HG03108 (cell line): Measurements from ENCODE around the gene YIPF4.
A peak's percentile ranks its signal among the peaks of the same experiment; 100 is the strongest.
"Not testable (repeated sequence)": the region's sequence is repeated elsewhere in the genome, so short reads cannot be mapped to it uniquely, and the experiment has no call there.

Experiments used
- ATAC-seq: cut with Tn5 transposase; IDR thresholded peaks from one replicate; pipeline ENCODE4 v1.9.1; 2021; ENCODE audit warnings: moderate library complexity; ENCODE audit not compliant: unreplicated experiment

The YIPF4 gene

DNA sequence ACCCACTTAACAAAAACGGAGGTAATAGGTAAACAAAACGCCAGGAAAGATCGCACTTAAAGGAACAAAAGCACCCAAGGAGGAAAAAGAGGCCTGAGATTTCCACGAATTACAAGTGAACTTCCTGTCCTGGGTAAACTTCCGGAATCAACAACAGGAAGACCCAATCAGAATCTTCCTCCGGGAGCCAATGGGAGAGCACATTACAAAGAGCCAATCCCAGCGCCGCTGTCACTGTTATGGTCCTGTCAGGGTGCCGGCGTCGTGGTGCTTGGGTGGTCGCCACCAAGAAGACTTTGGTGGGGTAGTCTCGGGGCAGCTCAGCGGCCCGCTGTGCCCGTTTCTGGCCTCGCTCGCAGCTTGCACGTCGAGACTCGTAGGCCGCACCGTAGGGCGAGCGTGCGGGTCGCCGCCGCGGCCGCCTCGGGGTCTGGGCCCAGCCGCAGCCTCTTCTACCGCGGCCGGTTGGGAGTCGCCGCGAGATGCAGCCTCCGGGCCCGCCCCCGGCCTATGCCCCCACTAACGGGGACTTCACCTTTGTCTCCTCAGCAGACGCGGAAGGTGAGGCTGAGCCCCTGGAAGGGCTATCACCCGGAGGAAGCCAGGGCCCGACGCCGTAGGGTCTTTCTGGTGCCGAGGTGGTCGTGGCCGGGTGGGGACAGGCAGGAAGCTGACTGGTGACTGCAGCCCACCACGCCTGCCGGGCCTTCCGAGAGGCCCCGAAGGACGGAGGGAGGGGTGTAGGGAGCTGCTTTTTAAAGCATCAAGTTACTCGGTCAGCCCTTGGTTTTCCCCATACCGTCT is at the start of gene YIPF4:
Gene YIPF4, plus strand, starts transcription at position 231 of the 804 bp plus-strand sequence. Its CDS starts 252 bp downstream, at position 483.
- ATAC-seq, result peak; percentile 98

DNA sequence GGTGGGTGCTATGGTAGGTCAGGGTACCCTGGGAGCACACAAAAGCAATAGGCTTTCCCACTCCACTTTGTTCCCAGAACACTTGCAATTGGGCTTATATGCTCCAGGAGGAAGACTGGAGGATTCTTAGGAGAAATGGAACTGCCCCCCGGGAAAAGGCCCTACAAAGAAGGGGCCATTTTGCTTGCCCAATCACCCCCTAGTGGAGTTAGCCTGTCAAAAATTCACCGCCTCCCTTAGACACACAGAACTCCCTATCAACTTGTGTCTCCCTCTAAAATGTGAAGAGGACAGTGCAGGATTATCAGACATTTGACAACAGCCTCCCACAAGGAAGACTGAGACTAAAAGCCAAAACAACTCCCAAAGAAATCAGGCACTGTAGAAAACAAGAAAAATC is 49.5 kb upstream of the YIPF4 start:
- ATAC-seq, result no peak

DNA sequence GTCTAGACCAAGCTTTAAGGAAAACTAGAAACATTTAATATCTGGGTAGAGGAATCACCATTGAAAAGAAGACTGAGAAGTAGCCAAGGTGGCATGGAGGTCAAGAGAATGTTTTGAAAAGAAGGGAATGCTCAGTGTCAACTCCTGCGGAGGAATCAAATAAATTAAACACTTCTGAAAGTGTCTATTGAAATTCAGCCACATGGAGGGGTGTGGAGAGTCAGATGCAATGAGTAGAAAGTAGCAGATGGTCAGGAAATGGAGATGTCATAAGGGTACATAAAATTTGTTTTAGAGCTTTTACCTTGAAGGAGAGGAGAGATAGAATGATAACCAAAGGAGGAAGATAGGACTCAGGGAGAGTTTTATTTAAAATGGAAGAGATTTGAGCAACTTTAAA is 48.1 kb upstream of the YIPF4 start:
- no peak for ATAC-seq

DNA sequence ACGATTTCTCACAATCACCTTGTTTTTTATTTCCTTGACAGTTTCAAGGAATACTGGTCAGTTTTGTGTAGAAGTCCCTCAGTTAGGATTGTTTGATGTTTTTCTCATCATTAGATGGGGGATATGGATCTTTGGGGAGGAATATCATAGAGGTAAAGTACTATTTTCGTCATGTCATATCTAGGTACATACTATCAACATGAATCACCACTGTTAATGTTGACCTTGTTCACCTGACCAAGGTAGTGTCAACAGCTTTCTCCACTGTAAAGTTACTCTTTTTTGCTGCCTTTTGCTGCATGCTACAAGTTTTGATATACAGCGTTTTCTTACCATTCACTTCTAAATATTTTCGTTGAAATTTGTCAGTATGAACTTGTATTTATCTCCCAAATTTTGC is 45.7 kb upstream of the YIPF4 start:
- ATAC-seq, result no peak

DNA sequence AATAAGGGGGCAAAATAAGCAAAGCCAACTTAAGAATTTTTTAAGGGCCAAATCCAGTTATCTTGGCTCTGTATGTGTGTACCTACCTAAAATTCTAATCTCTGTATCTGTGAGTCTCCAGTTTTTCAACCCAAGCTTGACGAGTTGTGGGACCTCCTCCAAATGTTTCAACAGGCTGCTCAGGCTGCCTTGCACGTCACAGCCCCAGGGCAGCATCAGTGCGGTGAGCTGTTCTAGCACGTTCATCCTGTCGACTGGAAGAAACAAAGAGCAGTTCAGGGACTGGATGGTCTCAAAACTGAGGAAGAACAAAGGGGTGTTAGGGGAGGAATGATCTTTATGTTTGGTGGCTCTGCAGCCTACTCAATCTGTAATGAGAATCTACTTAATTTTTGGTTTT is 42.4 kb upstream of the YIPF4 start:
- no peak for ATAC-seq

DNA sequence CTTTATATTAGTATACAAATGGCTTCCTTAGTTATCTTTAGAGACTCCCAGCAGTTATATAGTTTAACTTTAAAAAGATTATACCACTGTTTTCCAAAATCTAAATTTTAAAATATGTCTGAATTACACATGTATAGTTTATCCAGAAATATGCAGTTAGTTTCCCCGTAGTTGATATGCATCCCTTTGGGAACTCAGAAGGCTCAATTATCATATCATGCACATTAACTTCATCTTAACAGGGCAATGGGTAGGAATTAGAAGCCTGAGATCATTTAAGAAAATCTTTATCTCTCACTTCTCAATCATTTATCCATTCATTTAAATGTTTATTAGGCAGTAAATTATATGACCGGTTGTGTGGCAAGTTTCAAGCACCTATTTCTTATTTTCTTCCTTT is 40.2 kb upstream of the YIPF4 start:
- no peak for ATAC-seq

- no peak for ATAC-seq
Measured at GRCh38 chr2:32237996-32238395, 39.7 kb upstream of the YIPF4 start.

DNA sequence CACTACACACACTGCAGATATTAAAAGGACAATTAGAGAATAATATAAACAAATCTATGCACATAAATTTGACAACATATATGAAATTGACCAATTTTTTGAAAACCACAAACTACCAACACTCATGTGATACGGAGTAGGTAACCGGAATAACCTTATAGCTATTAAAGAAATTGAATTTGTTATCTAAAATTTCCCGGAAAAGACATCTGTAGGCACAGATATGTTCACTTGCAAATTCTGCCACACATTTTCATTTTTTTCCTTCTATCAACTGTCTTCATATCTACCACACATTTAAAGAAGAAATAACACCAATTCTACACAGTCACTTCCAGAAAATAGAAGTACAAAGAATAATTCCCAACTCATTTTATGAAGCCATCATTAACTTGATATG is 35.4 kb upstream of the YIPF4 start:
- ATAC-seq, result no peak

- ATAC-seq, result no peak
Measured at GRCh38 chr2:32246911-32247310, 30.8 kb upstream of the YIPF4 start.

DNA sequence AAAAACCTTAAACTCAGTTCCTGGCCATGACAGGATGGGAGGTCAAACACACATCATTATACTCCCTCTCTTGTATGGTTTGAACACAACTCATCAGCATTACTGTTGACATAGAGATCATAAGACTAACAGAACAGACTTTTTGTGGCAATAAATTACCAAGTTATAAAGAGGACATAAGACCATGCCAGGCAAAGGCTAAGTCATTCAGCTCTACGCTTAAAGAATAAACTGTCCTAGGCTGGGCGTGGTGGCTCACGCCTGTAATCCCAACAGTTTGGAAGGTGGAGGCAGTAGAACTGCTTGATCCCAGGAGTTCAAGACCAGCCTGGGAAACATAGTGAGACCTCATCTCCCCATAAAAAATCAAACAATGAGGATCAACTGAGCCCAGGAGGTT is 29.4 kb upstream of the YIPF4 start:
- ATAC-seq, result no peak

- ATAC-seq, result no peak
Measured at GRCh38 chr2:32249731-32250236, 27.9 kb upstream of the YIPF4 start.

DNA sequence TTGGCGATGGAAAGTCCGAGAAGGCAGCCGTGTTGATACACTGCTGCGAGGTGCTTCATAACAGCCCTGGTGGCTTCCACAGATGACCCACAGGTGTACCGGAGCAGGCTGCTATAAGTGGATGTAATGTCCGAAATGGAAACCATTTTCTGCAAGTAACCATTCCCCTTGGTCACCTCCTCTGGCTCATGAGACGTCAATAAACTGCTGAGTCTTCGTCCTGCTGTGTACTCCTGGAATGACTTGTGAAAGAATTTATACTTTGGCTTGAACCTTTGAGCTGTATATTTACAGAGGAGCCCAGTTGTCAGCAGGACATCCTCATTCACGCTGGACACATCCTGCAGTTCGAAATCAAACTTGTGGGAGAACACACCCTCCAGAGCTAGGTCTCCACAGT is 27.4 kb upstream of the YIPF4 start:
- ATAC-seq, result no peak

GRCh38 chr2:32258242-32258641 is 19.5 kb upstream of the YIPF4 start:
- no peak for ATAC-seq

DNA sequence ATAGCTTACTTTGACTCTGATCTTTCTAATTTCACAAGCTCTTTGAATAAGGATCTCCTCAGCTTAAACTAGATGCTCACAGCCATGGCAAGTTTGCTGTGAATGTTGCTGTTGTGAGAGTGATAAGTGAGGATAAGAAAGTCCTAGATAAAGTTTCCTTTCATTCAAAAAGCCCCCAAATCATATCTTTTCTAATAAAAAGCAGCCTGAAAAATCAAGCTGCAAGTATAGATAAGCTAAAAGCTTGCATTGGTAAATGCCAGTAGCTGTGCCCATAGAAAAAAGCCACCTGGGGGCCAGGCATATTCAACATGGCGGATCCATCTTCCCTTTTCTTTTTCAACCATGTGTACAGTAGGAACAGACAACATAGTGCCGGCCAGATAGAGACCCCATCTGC is 17.3 kb upstream of the YIPF4 start:
- ATAC-seq, result no peak

DNA sequence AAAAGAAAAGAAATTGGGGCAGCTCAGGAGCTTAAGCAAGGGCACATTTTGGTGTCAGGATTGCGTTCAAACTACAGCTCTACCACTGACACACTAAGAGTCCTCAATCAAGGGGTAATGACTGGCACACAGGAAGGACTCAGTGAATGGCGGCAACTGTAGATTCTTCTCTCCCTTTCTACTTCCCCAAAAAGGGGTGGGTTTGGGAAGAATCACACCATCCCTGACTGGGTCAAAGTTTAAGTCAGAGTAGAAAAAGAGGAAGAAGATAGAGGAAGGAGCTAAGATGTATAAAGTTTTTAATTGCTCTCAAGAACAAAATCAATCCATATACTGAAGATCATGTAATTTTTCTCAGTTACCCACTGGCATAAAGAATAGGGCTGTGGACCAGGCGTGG is 15.6 kb upstream of the YIPF4 start:
- ATAC-seq, result no peak

DNA sequence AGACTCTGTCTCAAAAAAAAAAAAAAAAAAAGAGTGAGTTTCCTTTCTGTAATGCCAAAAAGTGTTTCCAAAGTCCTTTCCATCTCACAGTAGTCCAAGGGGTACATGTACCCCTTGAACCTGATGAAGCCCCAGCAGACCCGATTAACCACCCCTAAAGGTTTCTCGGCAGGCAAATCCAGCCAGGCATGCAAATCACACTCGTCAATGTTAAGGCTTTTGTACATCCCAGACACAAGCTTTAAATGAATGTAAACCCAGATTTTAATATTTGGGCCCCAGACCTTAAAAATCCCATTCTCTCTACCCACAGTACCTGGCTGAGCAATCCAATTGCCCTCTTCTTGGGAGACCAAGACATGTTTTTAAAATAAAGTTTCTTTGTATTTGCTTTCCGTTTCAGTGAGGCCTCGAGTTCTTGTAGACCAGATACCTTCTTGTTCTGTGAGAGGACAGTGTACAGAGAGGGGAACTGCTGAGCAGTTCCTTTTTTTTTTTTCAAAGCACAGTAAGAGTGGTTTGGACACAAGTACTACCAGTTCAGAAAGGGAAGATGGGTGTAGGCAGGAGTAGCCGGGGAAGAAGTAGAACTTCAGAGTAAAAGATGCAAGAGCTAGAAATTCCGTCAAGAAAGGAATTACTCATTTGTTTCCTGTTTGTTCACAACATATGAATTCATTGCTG is 13.1 kb upstream of the YIPF4 start, which contains the start of gene NLRC4:
Gene NLRC4, minus strand, starts transcription at position 465 of the 684 bp plus-strand sequence. CDS start 8,111 bp downstream, outside the sequence.
- peak; percentile 94 for ATAC-seq

GRCh38 chr2:32271063-32271462 is 6.6 kb upstream of the YIPF4 start:
- ATAC-seq, result no peak

DNA sequence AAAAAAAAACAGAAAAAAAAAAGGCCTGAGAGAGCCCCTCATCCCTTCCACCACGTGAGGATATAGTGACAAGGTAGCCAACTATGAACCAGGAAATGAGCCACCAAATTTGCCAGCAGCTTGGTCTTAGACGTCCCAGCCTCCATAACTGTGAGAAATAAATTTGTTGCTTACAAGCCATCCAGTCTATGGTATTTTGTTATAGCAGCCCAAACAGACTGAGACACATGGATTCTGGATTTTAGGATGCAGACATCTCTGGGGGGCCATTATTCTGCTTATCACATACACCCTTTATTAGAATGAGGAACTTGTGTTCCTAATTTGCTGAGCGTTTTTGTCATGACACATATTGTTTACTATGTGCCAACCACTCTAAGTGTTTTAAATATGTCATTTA is 5.4 kb upstream of the YIPF4 start:
- no peak for ATAC-seq

DNA sequence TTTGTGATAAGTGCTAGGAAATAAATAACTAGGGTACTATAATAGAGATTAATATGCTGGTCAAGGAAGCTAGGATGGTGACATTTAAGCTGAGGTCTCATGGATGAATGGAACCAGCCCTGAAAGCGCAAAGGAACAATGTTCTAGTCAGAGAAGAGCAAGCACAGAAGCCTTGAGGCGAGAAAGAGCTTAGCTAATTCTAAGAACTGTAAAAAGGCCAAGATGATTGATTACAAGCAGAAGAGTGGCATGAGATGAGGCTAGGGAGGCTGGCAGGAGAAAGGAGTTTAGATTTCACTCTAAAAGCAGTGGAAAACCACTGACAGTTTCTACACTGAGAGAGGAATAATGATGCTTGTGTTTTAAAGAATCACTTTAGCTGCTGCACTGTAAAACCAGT is 3.4 kb upstream of the YIPF4 start:
- ATAC-seq, result no peak

GRCh38 chr2:32275790-32276189 is 1.9 kb upstream of the YIPF4 start:
- ATAC-seq, result not testable (repeated sequence)

DNA sequence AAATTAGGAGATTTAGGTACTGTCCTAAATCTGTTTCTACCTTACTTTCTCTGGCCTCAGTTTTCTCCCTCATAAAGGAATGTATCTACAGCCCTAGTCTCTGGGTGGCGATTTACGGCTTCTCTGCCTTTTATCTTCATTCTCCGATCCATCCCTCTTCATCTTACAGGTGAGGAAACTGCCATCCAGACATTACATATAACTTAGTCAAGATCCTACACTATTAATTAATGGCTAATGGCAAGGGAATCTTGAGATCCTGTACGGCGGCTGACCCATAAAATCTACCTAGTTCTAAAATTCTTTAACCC is 386 bp upstream of the YIPF4 start:
- ATAC-seq, result no peak

DNA sequence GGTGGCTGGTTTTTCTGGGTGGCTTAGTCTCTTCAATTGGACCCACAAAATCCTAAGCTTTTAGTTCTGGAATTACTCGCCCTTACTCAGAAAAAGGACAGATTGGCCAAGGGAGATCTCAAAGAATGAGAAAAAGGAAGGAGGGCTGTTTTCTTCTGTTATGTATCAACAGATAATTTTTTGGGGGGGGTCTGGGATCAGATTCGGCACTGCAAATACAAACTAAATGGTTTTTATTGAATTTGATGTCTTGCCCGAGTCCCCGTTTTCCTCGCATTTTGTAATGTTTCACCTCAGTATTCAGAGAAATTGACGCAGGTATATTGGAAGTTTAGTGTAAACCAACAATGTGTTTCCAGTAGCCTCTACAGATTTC is 762 bp downstream of the YIPF4 start:
- no peak for ATAC-seq
